ENCODE measurements around the gene RBSN. TPM values are rescaled to one million over a fixed set of nuclear protein-coding genes. Genes with fewer than 3 reads are reported as not detected.
A peak's percentile ranks its signal among the peaks of the same experiment; 100 is the strongest.
"Not testable (repeated sequence)": the region's sequence is repeated elsewhere in the genome, so short reads cannot be mapped to it uniquely, and the experiment has no call there.

Gene RBSN
- total RNA-seq, result 23.9 TPM in 2 replicates

GRCh38 chr3:15098503-15099363 lies at the start of gene RBSN:
Gene RBSN, minus strand, starts transcription at chr3:15099148. Its CDS starts 3,028 bp downstream, at chr3:15096120.
- no peak for TF ChIP-seq CTCF (IDR thresholded peaks at IDR 0.05; ENCODE audit: extremely low read depth, low read depth, low read length)
- peak within 1 kb of the TSS; percentile 99 for H2AFZ ChIP-seq (ENCODE audit: low read length)
- peaks cover 33% of the 10 kb centered on the region for H3K79me2 ChIP-seq (ENCODE audit: insufficient read depth, low read length)
- H3K4me3 ChIP-seq (ENCODE audit: insufficient read depth, low read length), result peak within 1 kb of the TSS; percentile 86
- peak within 1 kb of the TSS; percentile 99 for H3K4me2 ChIP-seq (ENCODE audit: insufficient read depth, low read length)
- peaks cover 22% of the 10 kb centered on the region for H3K36me3 ChIP-seq (ENCODE audit: insufficient read depth, low read length)
- H3K9me3 ChIP-seq (ENCODE audit: low read depth, low read length), result no peaks in the 10 kb centered on the region
- no peaks in the 10 kb centered on the region for H3K27me3 ChIP-seq (ENCODE audit: insufficient read depth, low read length)
- H3K4me1 ChIP-seq (ENCODE audit: insufficient read depth, low read length), result peaks cover 27% of the 10 kb centered on the region
- peak; percentile 95 for DNase-seq (ENCODE audit: insufficient read length, low spot score, missing footprints)
- H3K27ac ChIP-seq (ENCODE audit: low read depth, low read length), result peak within 1 kb of the TSS; percentile 81
- no peaks in the 10 kb centered on the region for H4K20me1 ChIP-seq (ENCODE audit: insufficient read depth, low read length)

GRCh38 chr3:15148614-15149013 lies 49.7 kb upstream of the RBSN start:
- Histone ChIP-seq H3K9me3 (ENCODE audit: low read depth, low read length) (no peaks in the 10 kb centered on the region), H2AFZ (ENCODE audit: low read length) (no peak overlapping the region), H3K4me3 (ENCODE audit: insufficient read depth, low read length) (no peak overlapping the region), H3K36me3 (ENCODE audit: insufficient read depth, low read length) (no peaks in the 10 kb centered on the region), H3K4me2 (ENCODE audit: insufficient read depth, low read length) (no peak overlapping the region), H3K27ac (ENCODE audit: low read depth, low read length) (no peak overlapping the region), H4K20me1 (ENCODE audit: insufficient read depth, low read length) (no peaks in the 10 kb centered on the region), H3K79me2 (ENCODE audit: insufficient read depth, low read length) (no peaks in the 10 kb centered on the region), H3K4me1 (ENCODE audit: insufficient read depth, low read length) (no peaks in the 10 kb centered on the region), H3K27me3 (ENCODE audit: insufficient read depth, low read length) (peaks cover 32% of the 10 kb centered on the region)
- no peak for TF ChIP-seq CTCF (IDR thresholded peaks at IDR 0.05; ENCODE audit: extremely low read depth, low read depth, low read length)
- no peak for DNase-seq (ENCODE audit: insufficient read length, low spot score, missing footprints)

- not testable (repeated sequence) for H3K27me3 ChIP-seq (ENCODE audit: insufficient read depth, low read length); H4K20me1 ChIP-seq (ENCODE audit: insufficient read depth, low read length); H3K4me2 ChIP-seq (ENCODE audit: insufficient read depth, low read length); H3K27ac ChIP-seq (ENCODE audit: low read depth, low read length); H3K4me1 ChIP-seq (ENCODE audit: insufficient read depth, low read length); H3K36me3 ChIP-seq (ENCODE audit: insufficient read depth, low read length); H3K9me3 ChIP-seq (ENCODE audit: low read depth, low read length); H2AFZ ChIP-seq (ENCODE audit: low read length); H3K4me3 ChIP-seq (ENCODE audit: insufficient read depth, low read length); DNase-seq (ENCODE audit: insufficient read length, low spot score, missing footprints); H3K79me2 ChIP-seq (ENCODE audit: insufficient read depth, low read length)
Measured at GRCh38 chr3:15136885-15137284, 37.9 kb upstream of the RBSN start.

GRCh38 chr3:15134968-15135367 lies 36.0 kb upstream of the RBSN start:
- H3K9me3 ChIP-seq (ENCODE audit: low read depth, low read length); H3K79me2 ChIP-seq (ENCODE audit: insufficient read depth, low read length); H3K4me1 ChIP-seq (ENCODE audit: insufficient read depth, low read length); H3K27ac ChIP-seq (ENCODE audit: low read depth, low read length); H4K20me1 ChIP-seq (ENCODE audit: insufficient read depth, low read length); H3K4me3 ChIP-seq (ENCODE audit: insufficient read depth, low read length); DNase-seq (ENCODE audit: insufficient read length, low spot score, missing footprints); H2AFZ ChIP-seq (ENCODE audit: low read length); H3K36me3 ChIP-seq (ENCODE audit: insufficient read depth, low read length); H3K4me2 ChIP-seq (ENCODE audit: insufficient read depth, low read length); H3K27me3 ChIP-seq (ENCODE audit: insufficient read depth, low read length): not testable (repeated sequence)

GRCh38 chr3:15128403-15128802 lies 29.5 kb upstream of the RBSN start:
- H4K20me1 ChIP-seq (ENCODE audit: insufficient read depth, low read length); DNase-seq (ENCODE audit: insufficient read length, low spot score, missing footprints): not testable (repeated sequence)

GRCh38 chr3:15126975-15127374 lies 28.0 kb upstream of the RBSN start:
- not testable (repeated sequence) for H3K4me2 ChIP-seq (ENCODE audit: insufficient read depth, low read length); DNase-seq (ENCODE audit: insufficient read length, low spot score, missing footprints)

More at GRCh38 chr3:15128403-15128802, 29.5 kb upstream of the RBSN start:
- H3K27ac ChIP-seq (ENCODE audit: low read depth, low read length); H3K9me3 ChIP-seq (ENCODE audit: low read depth, low read length); H3K4me1 ChIP-seq (ENCODE audit: insufficient read depth, low read length); H3K27me3 ChIP-seq (ENCODE audit: insufficient read depth, low read length); H2AFZ ChIP-seq (ENCODE audit: low read length); H3K4me3 ChIP-seq (ENCODE audit: insufficient read depth, low read length); H3K36me3 ChIP-seq (ENCODE audit: insufficient read depth, low read length); H3K79me2 ChIP-seq (ENCODE audit: insufficient read depth, low read length); H3K4me2 ChIP-seq (ENCODE audit: insufficient read depth, low read length): not testable (repeated sequence)

More at GRCh38 chr3:15126975-15127374, 28.0 kb upstream of the RBSN start:
- not testable (repeated sequence) for H2AFZ ChIP-seq (ENCODE audit: low read length); H3K4me1 ChIP-seq (ENCODE audit: insufficient read depth, low read length); H4K20me1 ChIP-seq (ENCODE audit: insufficient read depth, low read length); H3K4me3 ChIP-seq (ENCODE audit: insufficient read depth, low read length); H3K27ac ChIP-seq (ENCODE audit: low read depth, low read length); H3K27me3 ChIP-seq (ENCODE audit: insufficient read depth, low read length); H3K9me3 ChIP-seq (ENCODE audit: low read depth, low read length); H3K79me2 ChIP-seq (ENCODE audit: insufficient read depth, low read length); H3K36me3 ChIP-seq (ENCODE audit: insufficient read depth, low read length)

All from osteoblast (primary cell).